ENCODE measurements around the gene VCAM1. TPM values are rescaled to one million over a fixed set of nuclear protein-coding genes. Genes with fewer than 3 reads are reported as not detected.

The VCAM1 gene
- total RNA-seq, 1 experiment from 2014 or later: 0.07 TPM

DNA sequence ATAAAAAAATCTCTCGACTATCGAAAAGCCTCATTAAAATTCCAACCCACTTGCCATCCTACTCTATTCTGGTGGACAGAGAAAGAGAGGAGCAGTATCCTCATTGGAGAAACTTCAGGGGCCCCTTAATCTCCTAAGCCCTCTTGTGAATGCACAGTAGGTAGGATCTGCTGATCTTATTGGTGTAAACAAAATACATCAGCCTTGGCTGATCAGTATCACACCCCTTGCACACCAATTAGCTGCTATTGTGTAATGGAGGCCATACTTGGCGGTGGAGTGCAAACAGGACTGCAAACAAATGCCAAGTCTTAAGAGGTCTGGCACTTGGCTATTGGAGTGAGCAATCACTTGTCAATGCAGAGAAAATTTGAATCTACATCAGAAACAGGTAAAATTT, 15.7 kb downstream of the VCAM1 start:
- no peak overlapping the region for H3K9ac ChIP-seq (ENCODE audit: extremely low read depth, insufficient read length, low read length)
- H3K23me2 ChIP-seq (ENCODE audit: insufficient read length, low read depth, low read length, poor library complexity, severe bottlenecking): no peaks in the 10 kb centered on the region
- H3K27ac Mint-ChIP-seq: no peak overlapping the region
- no peak overlapping the region for H3K4ac ChIP-seq (ENCODE audit: low read depth, low read length)
- H2AFZ ChIP-seq (ENCODE audit: low read length): no peak overlapping the region
- TF ChIP-seq, protein P1, sequence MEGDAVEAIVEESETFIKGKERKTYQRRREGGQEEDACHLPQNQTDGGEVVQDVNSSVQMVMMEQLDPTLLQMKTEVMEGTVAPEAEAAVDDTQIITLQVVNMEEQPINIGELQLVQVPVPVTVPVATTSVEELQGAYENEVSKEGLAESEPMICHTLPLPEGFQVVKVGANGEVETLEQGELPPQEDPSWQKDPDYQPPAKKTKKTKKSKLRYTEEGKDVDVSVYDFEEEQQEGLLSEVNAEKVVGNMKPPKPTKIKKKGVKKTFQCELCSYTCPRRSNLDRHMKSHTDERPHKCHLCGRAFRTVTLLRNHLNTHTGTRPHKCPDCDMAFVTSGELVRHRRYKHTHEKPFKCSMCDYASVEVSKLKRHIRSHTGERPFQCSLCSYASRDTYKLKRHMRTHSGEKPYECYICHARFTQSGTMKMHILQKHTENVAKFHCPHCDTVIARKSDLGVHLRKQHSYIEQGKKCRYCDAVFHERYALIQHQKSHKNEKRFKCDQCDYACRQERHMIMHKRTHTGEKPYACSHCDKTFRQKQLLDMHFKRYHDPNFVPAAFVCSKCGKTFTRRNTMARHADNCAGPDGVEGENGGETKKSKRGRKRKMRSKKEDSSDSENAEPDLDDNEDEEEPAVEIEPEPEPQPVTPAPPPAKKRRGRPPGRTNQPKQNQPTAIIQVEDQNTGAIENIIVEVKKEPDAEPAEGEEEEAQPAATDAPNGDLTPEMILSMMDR (conservative IDR thresholded peaks at IDR 0.05): no peak
- H3K4me1 Mint-ChIP-seq: peaks cover 0 to 7% of the 10 kb centered on the region in 2 experiments; a peak in 2 of 4 replicates
- H3K9me3 Mint-ChIP-seq: no peaks in the 10 kb centered on the region
- H4K8ac ChIP-seq (replicated peaks; ENCODE audit: insufficient read length, low read depth, low read length): no peak overlapping the region
- no peaks in the 10 kb centered on the region for H3K9me3 ChIP-seq (ENCODE audit: control insufficient read depth, low read depth, low read length)
- H3K4me3 Mint-ChIP-seq: no peak overlapping the region
- no peak overlapping the region for H2BK12ac ChIP-seq (ENCODE audit: insufficient read length, low read depth, low read length)
- H3K27ac ChIP-seq (ENCODE audit: insufficient read length, low read depth, low read length): no peak overlapping the region
- no peaks in the 10 kb centered on the region for H3K36me3 Mint-ChIP-seq (ENCODE audit: insufficient read depth in 1 of 3, low read depth in 3 of 3)
- H3K18ac ChIP-seq (ENCODE audit: insufficient read length, low read depth, low read length): no peak overlapping the region
- H2AK5ac ChIP-seq (ENCODE audit: insufficient read length, low read length): no peak overlapping the region
- DNase-seq: no peak
- H3K23ac ChIP-seq (ENCODE audit: insufficient read length, low read depth, low read length): no peak overlapping the region
- H3K4me1 ChIP-seq (ENCODE audit: insufficient read depth, low read length): no peaks in the 10 kb centered on the region
- no peaks in the 10 kb centered on the region for H3K27me3 ChIP-seq (ENCODE audit: insufficient read depth, low read length)
- no peaks in the 10 kb centered on the region for H3K79me2 ChIP-seq (ENCODE audit: insufficient read depth, low read length)
- no CpG with 5 or more reads among the region's 3 CpGs for WGBS (ENCODE audit: extremely low coverage, insufficient read length, low lambda C conversion rate)
- H3K56ac ChIP-seq (ENCODE audit: insufficient read length, low read depth, low read length): no peak overlapping the region
- H2BK120ac ChIP-seq (ENCODE audit: low read depth, low read length, poor library complexity, severe bottlenecking): no peak overlapping the region
- no peaks in the 10 kb centered on the region for H3K27me3 Mint-ChIP-seq (ENCODE audit: low read depth)
- H2BK5ac ChIP-seq (ENCODE audit: insufficient read length, low read length): no peak overlapping the region
- no peak overlapping the region for H4K5ac ChIP-seq (ENCODE audit: insufficient read length, low read depth, low read length)
- no peak overlapping the region for H3T11ph ChIP-seq (ENCODE audit: low read length)
- no peaks in the 10 kb centered on the region for H4K20me1 ChIP-seq (ENCODE audit: control insufficient read depth, insufficient read depth, insufficient read length)
- no peak overlapping the region for H2BK20ac ChIP-seq (ENCODE audit: low read depth, low read length, poor library complexity, severe bottlenecking)
- no peaks in the 10 kb centered on the region for H3K79me1 ChIP-seq (ENCODE audit: insufficient read depth, low read depth, low read length, poor library complexity, severe bottlenecking)
- H2BK15ac ChIP-seq (ENCODE audit: low read depth, low read length): no peak overlapping the region
- no peak overlapping the region for H4K91ac ChIP-seq (ENCODE audit: insufficient read length, low read depth, low read length)
- H3K4me2 ChIP-seq (ENCODE audit: insufficient read depth, insufficient read length, low read length): no peak overlapping the region
- no peak overlapping the region for H3K14ac ChIP-seq (ENCODE audit: insufficient read depth, low read length)
